Keratinocyte (primary cell): ENCODE data around the gene ITGA3.

ENCODE experiments used
- EZH2 ChIP-seq: IDR thresholded peaks from one replicate; pipeline ENCODE4 v1.6.1; 2012; ENCODE audit warnings: inconsistent platforms, mild to moderate bottlenecking, low read length, moderate library complexity
- TF ChIP-seq, protein P1 (sequence below), 3 experiments: IDR thresholded peaks in 1 of 3; conservative IDR thresholded peaks in 1 of 3; optimal IDR thresholded peaks in 1 of 3; 2 replicates in 2 of 3; 3 replicates in 1 of 3; pipeline versions ENCODE3 to v1.5.1; 2011; ENCODE audit warnings: low read length in 3 of 3, mild to moderate bottlenecking in 3 of 3, moderate library complexity in 2 of 3, control low read depth in 1 of 3, inconsistent platforms in 1 of 3; ENCODE audit not compliant: insufficient read depth in 2 of 3; ENCODE audit errors: extremely low read depth in 1 of 3

DNA sequence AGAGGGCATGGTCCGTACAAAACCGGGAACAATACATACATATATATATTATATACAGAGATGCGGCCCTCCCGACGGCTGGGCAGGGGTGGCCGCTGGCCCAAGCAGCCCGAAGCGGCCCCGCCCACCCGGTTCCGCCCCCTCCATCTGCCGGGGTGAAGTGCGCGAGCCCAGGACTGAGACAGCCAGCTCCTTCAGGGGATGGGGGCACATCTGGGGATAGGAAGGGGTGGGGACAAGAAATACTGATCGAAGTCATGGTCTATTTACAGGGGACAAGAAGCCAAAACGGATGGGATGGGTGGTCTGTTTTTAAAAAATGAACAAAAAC is 77.8 kb downstream of the ITGA3 start:
- TF ChIP-seq, protein P1, sequence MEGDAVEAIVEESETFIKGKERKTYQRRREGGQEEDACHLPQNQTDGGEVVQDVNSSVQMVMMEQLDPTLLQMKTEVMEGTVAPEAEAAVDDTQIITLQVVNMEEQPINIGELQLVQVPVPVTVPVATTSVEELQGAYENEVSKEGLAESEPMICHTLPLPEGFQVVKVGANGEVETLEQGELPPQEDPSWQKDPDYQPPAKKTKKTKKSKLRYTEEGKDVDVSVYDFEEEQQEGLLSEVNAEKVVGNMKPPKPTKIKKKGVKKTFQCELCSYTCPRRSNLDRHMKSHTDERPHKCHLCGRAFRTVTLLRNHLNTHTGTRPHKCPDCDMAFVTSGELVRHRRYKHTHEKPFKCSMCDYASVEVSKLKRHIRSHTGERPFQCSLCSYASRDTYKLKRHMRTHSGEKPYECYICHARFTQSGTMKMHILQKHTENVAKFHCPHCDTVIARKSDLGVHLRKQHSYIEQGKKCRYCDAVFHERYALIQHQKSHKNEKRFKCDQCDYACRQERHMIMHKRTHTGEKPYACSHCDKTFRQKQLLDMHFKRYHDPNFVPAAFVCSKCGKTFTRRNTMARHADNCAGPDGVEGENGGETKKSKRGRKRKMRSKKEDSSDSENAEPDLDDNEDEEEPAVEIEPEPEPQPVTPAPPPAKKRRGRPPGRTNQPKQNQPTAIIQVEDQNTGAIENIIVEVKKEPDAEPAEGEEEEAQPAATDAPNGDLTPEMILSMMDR (optimal IDR thresholded peaks at IDR 0.05 in 1 of 3, IDR thresholded peaks at IDR 0.05 in 1 of 3, conservative IDR thresholded peaks at IDR 0.05 in 1 of 3; ENCODE audit: extremely low read depth in 1 of 3, insufficient read depth in 2 of 3, low read length in 3 of 3) = no peak
- no peak for TF ChIP-seq EZH2
